Breast epithelium (tissue), 4 donors: ENCODE measurements around the gene C19orf85. TPM values are rescaled to one million over a fixed set of nuclear protein-coding genes. Genes with fewer than 3 reads are reported as not detected.

Experiments
- DNase-seq, 2 donors: peaks; one replicate each; pipeline ENCODE4 v3.0.0-alpha.2; 2019; ENCODE audit warnings: low spot score in 2 of 2
- H3K27ac ChIP-seq, 2 donors: fragments of 200-600 bp; sonication (generic) in 1 of 2; one replicate each; pipeline ENCODE4 v1.5.1; 2016 to 2019; ENCODE audit warnings: mild to moderate bottlenecking in 1 of 2
- H3K27me3 ChIP-seq, 2 donors: fragments of 200-600 bp; sonication (generic) in 1 of 2; one replicate each; pipeline versions ENCODE4 v1.5.1 to v1.6.0; 2017 to 2019; ENCODE audit warnings: control low read depth in 1 of 2, mild to moderate bottlenecking in 1 of 2
- H3K36me3 ChIP-seq: fragments of 200-600 bp; one replicate; pipeline ENCODE4 v1.5.1; 2019
- H3K4me1 ChIP-seq, 2 donors: fragments of 200-600 bp; sonication (generic); one replicate each; pipeline ENCODE4 v1.5.1; 2016 to 2019; ENCODE audit warnings: control low read depth in 1 of 2
- H3K4me3 ChIP-seq, 3 donors: fragments of 200-600 bp; sonication (generic); 1 replicate in 2 of 3; 2 replicates in 1 of 3; pipeline ENCODE4 v1.5.1; 2016 to 2019; ENCODE audit warnings: mild to moderate bottlenecking in 3 of 3, moderate library complexity in 2 of 3
- H3K9me3 ChIP-seq, 2 donors: fragments of 200-600 bp; sonication (generic) in 1 of 2; one replicate each; pipeline ENCODE4 v1.5.1; 2016 to 2019; ENCODE audit warnings: control low read depth in 1 of 2
- CTCF ChIP-seq, 3 donors: fragments of 450-650 bp; IDR thresholded peaks; one replicate each; pipeline ENCODE4 v1.5.1; 2016 to 2017; ENCODE audit warnings: antibody characterized with exemption in 3 of 3, mild to moderate bottlenecking in 3 of 3, moderate library complexity in 3 of 3
- POLR2A ChIP-seq: fragments of 450-650 bp; IDR thresholded peaks from one replicate; pipeline ENCODE4 v1.6.1; 2016; ENCODE audit warnings: antibody characterized with exemption, mild to moderate bottlenecking, moderate library complexity
- POLR2AphosphoS5 ChIP-seq, 3 donors: sonication (generic); formaldehyde crosslinking; IDR thresholded peaks; one replicate each; pipeline ENCODE4 v1.6.1; 2017; ENCODE audit warnings: antibody characterized with exemption in 3 of 3
- intact Hi-C: fragments of 100-400 bp; cut with DNase I; formaldehyde crosslinking; loops from one replicate; pipeline ENCODE4 v1.15.1; 2023; ENCODE audit warnings: low total_unique reads
- total RNA-seq, 3 donors: library from RNA; depleted of rRNA; stranded (reverse); fragments of >200 nt; gene quantifications; one replicate each; pipeline ENCODE4 v1.1.0, GENCODE V29; 2016

The C19orf85 gene
- total RNA-seq, 3 donors from 2014 or later: not detected

- DNase-seq: no peak
- H3K27ac ChIP-seq: peak overlapping the region; percentile 58 to 98
- intact Hi-C loops: loop anchor here (10.0 kb wide), 1 partner anchor 1489 kb away; no protein-coding TSS in a partner anchor
- H3K9me3 ChIP-seq: no peaks in the 10 kb centered on the region
- H3K4me3 ChIP-seq: no peak overlapping the region
- no peaks in the 10 kb centered on the region for H3K36me3 ChIP-seq
- H3K4me1 ChIP-seq: peaks cover 5 to 8% of the 10 kb centered on the region in 2 donors
- TF ChIP-seq CTCF (IDR thresholded peaks at IDR 0.05): no peak
- TF ChIP-seq POLR2A: no peak
- TF ChIP-seq POLR2AphosphoS5 (IDR thresholded peaks at IDR 0.05): no peak
- no peaks in the 10 kb centered on the region for H3K27me3 ChIP-seq
Observed at GRCh38 chr19:55473225-55474012, 8.9 kb upstream of the C19orf85 start.

GRCh38 chr19:55472463-55472862 is 7.9 kb upstream of the C19orf85 start:
- Histone ChIP-seq H3K36me3 (no peaks in the 10 kb centered on the region), H3K4me3 (no peak overlapping the region), H3K27ac (no peak overlapping the region), H3K9me3 (no peaks in the 10 kb centered on the region), H3K4me1 (peaks cover 0 to 4% of the 10 kb centered on the region in 2 donors), H3K27me3 (no peaks in the 10 kb centered on the region)
- DNase-seq: no peak
- TF ChIP-seq POLR2AphosphoS5 (IDR thresholded peaks at IDR 0.05): no peak
- TF ChIP-seq POLR2A: no peak
- no peak for TF ChIP-seq CTCF (IDR thresholded peaks at IDR 0.05)
- intact Hi-C loops: loop anchor here (10.0 kb wide), 1 partner anchor 1488 kb away; no protein-coding TSS in a partner anchor

GRCh38 chr19:55471266-55471665 is 6.7 kb upstream of the C19orf85 start:
- intact Hi-C loops: loop anchor here (10.0 kb wide), 1 partner anchor 1486 kb away; no protein-coding TSS in a partner anchor
- TF ChIP-seq CTCF (IDR thresholded peaks at IDR 0.05) (no peak), POLR2AphosphoS5 (IDR thresholded peaks at IDR 0.05) (no peak), POLR2A (no peak)
- H3K27me3 ChIP-seq: no peaks in the 10 kb centered on the region

GRCh38 chr19:55468054-55468393 is 3.5 kb upstream of the C19orf85 start:
- no peaks in the 10 kb centered on the region for H3K36me3 ChIP-seq
- H3K27me3 ChIP-seq: no peaks in the 10 kb centered on the region
- TF ChIP-seq CTCF (IDR thresholded peaks at IDR 0.05): no peak
- TF ChIP-seq POLR2AphosphoS5 (IDR thresholded peaks at IDR 0.05): no peak
- no peak for TF ChIP-seq POLR2A
- no peak overlapping the region for H3K4me3 ChIP-seq
- H3K4me1 ChIP-seq: no peaks in the 10 kb centered on the region
- DNase-seq: no peak
- H3K9me3 ChIP-seq: no peaks in the 10 kb centered on the region
- intact Hi-C loops: no loop called here
- no peak overlapping the region for H3K27ac ChIP-seq

More at GRCh38 chr19:55471266-55471665, 6.7 kb upstream of the C19orf85 start:
- H3K9me3 ChIP-seq: no peaks in the 10 kb centered on the region
- peaks cover 0 to 4% of the 10 kb centered on the region in 2 donors for H3K4me1 ChIP-seq
- H3K4me3 ChIP-seq: no peak overlapping the region
- DNase-seq: no peak
- no peaks in the 10 kb centered on the region for H3K36me3 ChIP-seq
- no peak overlapping the region for H3K27ac ChIP-seq

GRCh38 chr19:55467236-55468053 is 2.9 kb upstream of the C19orf85 start:
- DNase-seq: no peak
- TF ChIP-seq POLR2AphosphoS5 (IDR thresholded peaks at IDR 0.05) (peak in 1 of 3 donors; percentile 27), POLR2A (no peak), CTCF (IDR thresholded peaks at IDR 0.05) (peak; percentile 89 to 94 (median 91))
- intact Hi-C loops: no loop called here
- H3K36me3 ChIP-seq: no peaks in the 10 kb centered on the region
- no peaks in the 10 kb centered on the region for H3K27me3 ChIP-seq
- H3K4me3 ChIP-seq: no peak overlapping the region
- no peaks in the 10 kb centered on the region for H3K9me3 ChIP-seq
- H3K27ac ChIP-seq: peak overlapping the region in 1 of 2 donors; percentile 14
- H3K4me1 ChIP-seq: no peaks in the 10 kb centered on the region
